Measurements from ENCODE around the gene IQCB1. TPM values are rescaled to one million over a fixed set of nuclear protein-coding genes. Genes with fewer than 3 reads are reported as not detected.

The IQCB1 gene
- total and polyA plus RNA-seq, 2 of the 8 experiments (the other 6 are each of a cell fraction or from before 2014, with no cell fraction given), result 21.7 to 31.2 TPM

- TF ChIP-seq ATF2 (IDR thresholded peaks at IDR 0.05; ENCODE audit: low read length), result no peak
Measured at GRCh38 chr3:121720163-121720562, 114.7 kb downstream of the IQCB1 start (continued).

Other genes with a start within 250 kb of the IQCB1 start
- gene FBXO40, start 241.7 kb downstream of the IQCB1 start, total RNA-seq (2021; fragmentation: NEBNext Ultra II Directional; extraction: Animal tissue kit (Norgen Biotek cat#: 25700)), result 0.06 TPM in 1 of 2 replicates, not detected in the other
- 0.03 and 0.05 TPM in 2 replicates for gene FBXO40, start 241.7 kb downstream of the IQCB1 start, polyA plus RNA-seq (2011; rRNA removed)
- gene HCLS1, start 174.2 kb downstream of the IQCB1 start, total RNA-seq (2021; fragmentation: NEBNext Ultra II Directional; extraction: Animal tissue kit (Norgen Biotek cat#: 25700)), result 0.86 and 1.3 TPM in 2 replicates
- 0.46 and 0.53 TPM in 2 replicates for gene HCLS1, start 174.2 kb downstream of the IQCB1 start, polyA plus RNA-seq (2011; rRNA removed)
- 27.3 and 28.5 TPM in 2 replicates for gene GOLGB1, start 85.3 kb downstream of the IQCB1 start, total RNA-seq (2021; fragmentation: NEBNext Ultra II Directional; extraction: Animal tissue kit (Norgen Biotek cat#: 25700))
- 3.9 and 5.9 TPM in 2 replicates for gene GOLGB1, start 85.3 kb downstream of the IQCB1 start, polyA plus RNA-seq (2011; rRNA removed)
- gene EAF2, start 149 bp upstream of the IQCB1 start, total RNA-seq (2021; fragmentation: NEBNext Ultra II Directional; extraction: Animal tissue kit (Norgen Biotek cat#: 25700)), result 6.0 and 6.6 TPM in 2 replicates
- 2.0 and 3.6 TPM in 2 replicates for gene EAF2, start 149 bp upstream of the IQCB1 start, polyA plus RNA-seq (2011; rRNA removed)
- gene SLC15A2, start 59.3 kb upstream of the IQCB1 start, total RNA-seq (2021; fragmentation: NEBNext Ultra II Directional; extraction: Animal tissue kit (Norgen Biotek cat#: 25700)), result 1.8 and 2.0 TPM in 2 replicates
- gene SLC15A2, start 59.3 kb upstream of the IQCB1 start, polyA plus RNA-seq (2011; rRNA removed), result 2.1 and 3.6 TPM in 2 replicates
- gene ILDR1, start 187.2 kb upstream of the IQCB1 start, total RNA-seq (2021; fragmentation: NEBNext Ultra II Directional; extraction: Animal tissue kit (Norgen Biotek cat#: 25700)), result 1.6 and 1.8 TPM in 2 replicates
- 1.8 and 2.7 TPM in 2 replicates for gene ILDR1, start 187.2 kb upstream of the IQCB1 start, polyA plus RNA-seq (2011; rRNA removed)
- gene CD86, start 220.3 kb upstream of the IQCB1 start, total RNA-seq (2021; fragmentation: NEBNext Ultra II Directional; extraction: Animal tissue kit (Norgen Biotek cat#: 25700)), result 0.30 and 0.40 TPM in 2 replicates
- 0.11 and 0.12 TPM in 2 replicates for gene CD86, start 220.3 kb upstream of the IQCB1 start, polyA plus RNA-seq (2011; rRNA removed)